Measurements from ENCODE around the gene ATAD2B.

Gene ATAD2B

DNA sequence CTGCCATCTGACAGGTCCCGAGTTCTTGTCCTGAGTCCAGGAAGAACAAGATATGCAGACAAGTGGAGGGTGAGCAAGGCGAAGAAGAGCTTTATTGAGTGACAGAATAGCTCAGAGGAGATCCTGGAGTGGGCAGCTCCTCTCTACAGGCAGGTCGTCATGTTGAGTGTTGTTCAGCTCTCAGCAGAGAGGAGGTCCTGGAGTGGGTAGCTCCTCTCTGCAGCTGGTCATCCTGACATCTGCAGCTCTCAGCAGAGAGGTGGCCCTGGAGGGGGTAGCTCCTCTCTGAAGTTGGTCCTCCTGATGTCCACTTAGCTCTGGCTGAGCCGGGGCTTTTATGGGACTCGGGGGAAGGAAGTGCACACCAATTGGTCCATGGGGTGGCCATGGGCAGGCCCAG, 90.4 kb downstream of the ATAD2B start:
- DNase-seq: no peak

DNA sequence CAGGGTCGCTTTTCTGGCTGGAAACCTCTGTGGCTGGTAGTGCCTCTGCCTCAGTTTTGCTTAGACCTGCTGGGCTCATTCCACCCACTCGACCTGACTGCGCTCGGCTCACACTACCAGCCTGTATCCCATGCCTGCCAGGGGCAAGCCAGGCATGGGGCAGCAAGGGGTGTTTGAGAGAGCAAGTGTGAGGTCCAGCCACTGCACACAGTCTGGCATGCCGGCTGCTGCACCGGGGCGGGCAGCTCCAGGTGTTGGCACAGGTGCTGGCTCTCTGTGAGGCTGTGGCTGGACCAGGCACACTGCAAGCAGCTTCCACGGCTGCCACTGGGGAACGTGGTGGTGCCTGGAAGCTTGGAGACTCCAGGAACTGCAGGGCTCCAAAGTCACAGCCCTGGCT, 90.9 kb downstream of the ATAD2B start:
- DNase-seq: no peak

- no peak for DNase-seq
These were observed 91.5 kb downstream of the ATAD2B start for GRCh38 chr2:23835423-23835822.

DNA sequence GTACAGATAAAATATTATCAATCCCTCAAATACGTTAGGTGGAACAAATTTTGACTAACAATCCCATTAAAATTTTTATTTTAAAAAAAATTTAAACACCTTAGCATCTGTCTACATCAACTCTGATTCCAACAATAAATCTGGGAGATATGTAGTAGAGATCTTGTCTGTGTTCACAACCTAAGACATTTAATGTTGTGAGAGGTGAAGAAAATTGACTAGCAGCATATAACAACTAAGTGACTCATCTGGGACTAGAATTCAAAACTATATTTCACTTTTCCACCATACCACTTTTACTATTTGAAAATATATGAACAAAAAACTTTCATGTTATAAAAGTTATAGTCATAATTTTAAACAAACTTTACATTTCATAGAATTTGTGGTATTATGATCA, 97.9 kb downstream of the ATAD2B start:
- no peak for DNase-seq

DNA sequence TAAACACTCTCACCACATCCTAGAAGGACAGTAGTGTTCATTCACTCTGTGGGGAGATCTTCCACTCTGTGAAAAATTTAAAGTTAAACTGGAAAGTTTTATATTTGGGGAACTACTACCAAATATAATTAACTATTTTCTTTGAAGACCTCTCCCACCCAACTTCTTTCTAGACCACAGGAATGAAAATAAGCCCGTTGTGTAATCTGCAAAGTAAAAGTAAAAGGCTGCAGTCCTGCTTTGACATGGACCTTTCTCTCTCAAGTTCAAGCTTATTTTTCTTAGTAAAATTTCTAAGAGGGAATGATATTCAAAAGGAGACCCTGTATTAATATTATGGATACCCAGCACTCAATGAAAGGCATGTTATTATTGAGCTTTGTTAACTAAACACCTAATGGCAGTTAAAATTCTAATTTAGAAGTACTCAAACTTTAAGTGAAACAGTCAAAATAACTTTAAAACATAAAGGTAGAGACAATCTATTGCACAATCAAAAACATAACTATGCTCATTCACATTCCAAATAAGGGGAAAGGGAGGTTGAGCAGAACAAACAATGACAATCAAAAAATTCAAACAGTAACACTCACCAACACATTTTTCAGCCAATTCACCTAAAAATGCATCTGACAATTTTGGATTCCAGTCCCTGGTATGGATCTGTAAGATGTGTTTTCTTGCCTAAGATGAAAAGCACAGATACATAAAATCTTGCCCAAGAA, 98.5 kb downstream of the ATAD2B start:
- no peak for DNase-seq

DNA sequence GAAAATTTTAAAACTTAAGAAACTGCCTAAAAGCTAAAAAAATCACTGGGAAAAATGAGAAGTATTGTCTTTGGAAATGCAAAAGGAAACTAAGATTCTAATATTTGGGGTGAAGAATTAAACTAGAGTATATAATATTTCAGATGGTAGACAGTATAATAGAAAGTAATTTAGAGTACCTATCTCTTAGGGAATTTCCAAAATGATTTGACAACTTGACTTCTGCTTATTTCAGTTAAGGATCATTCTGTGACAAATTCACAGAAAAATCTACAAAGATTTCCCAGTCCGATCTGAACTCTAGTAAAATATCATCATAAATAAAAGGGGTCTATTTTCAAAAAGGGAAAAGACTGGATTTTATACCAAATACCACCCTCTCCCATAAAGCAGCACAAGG, 99.6 kb downstream of the ATAD2B start:
- DNase-seq: no peak

GRCh38 chr2:23826771-23827170, 100.2 kb downstream of the ATAD2B start:
- DNase-seq: no peak

GRCh38 chr2:23826040-23826439, 100.9 kb downstream of the ATAD2B start:
- DNase-seq: no peak

GRCh38 chr2:23824777-23825212, 102.1 kb downstream of the ATAD2B start:
- DNase-seq: peak; percentile 17 to 57

GRCh38 chr2:23823863-23824262, 103.1 kb downstream of the ATAD2B start:
- DNase-seq: no peak

GRCh38 chr2:23814963-23815362, 112.0 kb downstream of the ATAD2B start:
- no peak for DNase-seq

DNA sequence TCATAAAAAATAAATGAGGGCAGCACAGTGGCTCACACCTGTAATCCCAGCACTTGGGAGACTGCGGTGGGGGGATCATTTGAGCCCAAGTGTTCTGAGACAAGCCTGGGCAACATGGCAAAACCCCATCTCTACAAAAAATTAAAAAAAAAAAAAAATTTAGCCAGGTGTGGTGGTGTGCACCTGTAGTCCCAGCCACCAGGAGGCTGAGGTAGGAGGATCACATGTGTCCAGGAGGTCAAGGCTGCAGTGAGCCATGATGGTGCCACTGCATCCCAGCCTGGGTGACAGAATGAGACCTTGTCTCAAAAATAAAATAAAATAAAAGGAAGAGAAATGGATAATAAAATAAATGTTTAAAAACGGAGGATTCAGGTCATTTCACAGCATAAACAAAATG, 113.5 kb downstream of the ATAD2B start:
- no peak for DNase-seq

DNA sequence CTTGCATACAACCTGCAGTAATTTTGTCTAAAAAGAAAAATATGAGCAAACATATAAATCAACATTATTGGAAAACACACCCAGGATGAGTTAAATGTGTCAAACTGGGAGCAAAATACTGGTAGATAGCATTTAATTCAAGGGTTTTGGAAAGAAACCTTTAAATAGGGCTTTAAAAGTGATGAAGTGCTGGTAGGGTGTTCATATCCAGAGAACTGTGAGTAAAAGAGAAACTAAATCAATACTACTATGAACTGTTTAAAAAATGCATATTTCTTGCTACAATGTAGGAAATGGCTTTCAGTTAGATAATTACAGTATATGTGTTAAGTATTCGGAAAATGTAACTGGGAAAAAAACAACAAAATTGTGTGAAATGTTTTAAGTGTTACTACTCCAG, 117.8 kb downstream of the ATAD2B start:
- DNase-seq: no peak

- DNase-seq: no peak
These were observed 120.2 kb downstream of the ATAD2B start for GRCh38 chr2:23806665-23807249.

GRCh38 chr2:23806201-23806600, 120.7 kb downstream of the ATAD2B start:
- no peak for DNase-seq

GRCh38 chr2:23803965-23804542, 122.9 kb downstream of the ATAD2B start:
- DNase-seq: peak; percentile 45 to 64

DNA sequence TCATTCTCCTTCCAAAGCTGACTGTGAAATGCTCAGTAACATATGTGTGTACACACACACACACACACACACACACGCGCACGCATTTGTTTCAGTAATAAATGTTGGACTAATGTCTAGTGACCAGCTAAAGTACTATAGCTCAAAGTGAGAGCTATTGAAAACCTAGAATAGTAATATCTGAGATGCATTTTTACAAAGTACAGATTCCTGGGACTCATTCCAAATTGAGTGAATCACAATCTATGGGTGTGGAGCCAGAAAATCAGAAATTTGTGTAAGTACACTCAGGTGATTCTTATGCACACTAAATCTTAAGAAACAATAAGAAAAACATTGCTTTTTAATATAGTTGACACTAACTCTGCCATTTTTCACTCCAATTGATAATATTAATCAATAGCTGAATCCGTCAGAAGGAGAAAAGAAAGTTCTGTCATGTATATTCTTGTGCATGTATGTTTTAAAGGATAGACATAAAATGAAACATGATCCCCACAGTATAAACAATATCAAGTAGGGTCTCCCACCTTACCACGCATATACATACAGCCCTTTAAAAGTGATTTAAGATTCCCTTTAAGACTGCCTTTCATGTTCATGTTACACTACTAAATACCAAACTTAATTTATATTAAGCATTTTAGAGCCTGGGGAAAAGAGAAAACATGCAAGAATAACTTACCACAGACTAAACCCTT, 123.5 kb downstream of the ATAD2B start:
- DNase-seq: no peak

DNA sequence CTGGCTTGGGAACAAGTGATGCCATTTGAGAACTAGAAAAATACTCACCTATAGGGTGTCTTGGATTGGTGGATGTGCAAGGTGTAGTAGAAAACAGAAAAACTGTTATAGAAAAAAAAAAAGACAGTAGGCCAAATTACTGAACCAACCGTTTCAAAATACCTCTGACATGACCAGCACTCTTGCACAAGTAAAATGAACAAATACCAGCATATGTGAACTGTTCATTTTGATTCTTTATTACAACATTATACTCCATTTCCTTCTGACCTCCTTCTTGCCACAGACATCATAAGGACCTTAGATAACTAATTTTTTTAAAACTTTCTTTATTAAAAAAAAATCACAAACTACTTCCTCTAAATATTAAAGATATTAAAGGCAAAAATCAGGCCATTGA, 125.5 kb downstream of the ATAD2B start:
- DNase-seq: no peak

- DNase-seq: no peak
These were observed 132.7 kb downstream of the ATAD2B start for GRCh38 chr2:23794234-23794633.

GRCh38 chr2:23793476-23793875, 133.4 kb downstream of the ATAD2B start:
- no peak for DNase-seq

- DNase-seq: no peak
These were observed 135.9 kb downstream of the ATAD2B start for GRCh38 chr2:23791030-23791429.

GRCh38 chr2:23789012-23789411, 137.9 kb downstream of the ATAD2B start:
- no peak for DNase-seq

GRCh38 chr2:23788100-23788499, 138.8 kb downstream of the ATAD2B start:
- DNase-seq: no peak

- no peak for DNase-seq
These were observed 142.0 kb downstream of the ATAD2B start for GRCh38 chr2:23784971-23785370.

Data from NCI-H524 (cell line).